Adrenal gland (tissue), 12 donors: ENCODE results near the gene SENP8. TPM values are rescaled to one million over a fixed set of nuclear protein-coding genes. Genes with fewer than 3 reads are reported as not detected.
A peak's percentile ranks its signal among the peaks of the same experiment; 100 is the strongest.

Source experiments
- DNase-seq, 7 donors: peaks; one replicate each; pipeline ENCODE4 v3.0.0-alpha.2; 2019 to 2020
- H3K27ac ChIP-seq, 5 donors: fragments of 200-600 bp; sonication (generic) in 4 of 5; 1 replicate in 3 of 5; 2 replicates in 2 of 5; pipeline versions ENCODE4 v1.5.1 to v1.8.0; 2016 to 2020; ENCODE audit warnings: mild to moderate bottlenecking in 1 of 5
- H3K27me3 ChIP-seq: fragments of 200-600 bp; 2 replicates; pipeline ENCODE4 v1.8.0; 2021
- H3K36me3 ChIP-seq, 2 donors: fragments of 200-600 bp; replicated peaks in 1 of 2; 1 replicate in 1 of 2; 2 replicates in 1 of 2; pipeline versions ENCODE4 v1.5.1 to v1.8.0; 2018 to 2022
- H3K4me1 ChIP-seq, 2 donors: fragments of 200-600 bp; replicated peaks in 1 of 2; 1 replicate in 1 of 2; 2 replicates in 1 of 2; pipeline versions ENCODE4 v1.5.1 to v1.8.0; 2018 to 2021
- H3K4me3 ChIP-seq, 4 donors: fragments of 200-600 bp; sonication (generic) in 3 of 4; one replicate each; pipeline ENCODE4 v1.5.1; 2016 to 2018
- H3K9me3 ChIP-seq, 3 donors: fragments of 200-600 bp; sonication (generic) in 1 of 3; replicated peaks in 1 of 3; 1 replicate in 2 of 3; 2 replicates in 1 of 3; pipeline versions ENCODE4 v1.5.1 to v1.8.0; 2016 to 2021
- POLR2A ChIP-seq, 2 donors: fragments of 450-650 bp; IDR thresholded peaks; one replicate each; pipeline ENCODE4 v1.6.1; 2017; ENCODE audit warnings: antibody characterized with exemption in 2 of 2, mild to moderate bottlenecking in 2 of 2, moderate library complexity in 1 of 2
- WGBS, 4 donors: extraction: QIAGEN DNeasy Blood & Tissue Kit in 2 of 4; methylation state at CpG; one replicate each; pipeline versions ENCODE4 v1.1.5 to v1.1.7; 2013 to 2017; 5-methylcytosine and 5-hydroxymethylcytosine counted together
- intact Hi-C, 2 donors: fragments of 100-400 bp; cut with DNase I; formaldehyde crosslinking; loops; one replicate each; pipeline versions ENCODE4 v1.14.1 to v1.15.0; 2022 to 2023
- polyA plus RNA-seq, 3 donors: library from polyadenylated mRNA; stranded (reverse); fragments of 200-250 nt in 2 of 3; fragments of 350-450 nt in 1 of 3; fragmentation: Illumina TruSeq in 1 of 3; extraction: RNeasy Lipid Tissue Mini Kit (QIAGEN cat#74804) in 1 of 3; gene quantifications; one replicate each; pipeline ENCODE4 v1.2.3, GENCODE V29; 2013 to 2014
- total RNA-seq, 9 donors: library from RNA; depleted of rRNA in 4 of 9; stranded (reverse); fragments of >200 nt in 4 of 9; fragments of 120-200 nt in 1 of 9; fragmentation: NEBNext Ultra II Directional in 1 of 9; extraction: Animal tissue kit (Norgen Biotek cat#: 25700) in 1 of 9; gene quantifications; one replicate each; pipeline versions ENCODE4 v1.1.0 to v1.2.4, GENCODE V29; 2013 to 2023
- TF ChIP-seq, protein P1 (sequence below), 6 experiments: fragments of 450-650 bp in 4 of 6; fragments of 200-600 bp in 2 of 6; sonication (generic) in 1 of 6; IDR thresholded peaks; 1 replicate in 5 of 6; 2 replicates in 1 of 6; pipeline versions ENCODE4 v1.5.1 to v1.8.0; 2016 to 2021; ENCODE audit warnings: antibody characterized with exemption in 6 of 6, mild to moderate bottlenecking in 2 of 6, moderate library complexity in 1 of 6
- donor health status: healthy with polysubstance abuse.
- donor health status: Bipolar disorder and iron deficiency.
- donor health status: DM: yes; HTN: yes; CAD: no.
- donor health status: DM: no; HTN: no; CAD: no.
- donor health status: DM: no; HTN: no; CAD: no.
- donor health status: DM: yes; HTN: yes; CAD: no.

SENP8 gene
- total and polyA plus RNA-seq, 12 donors: 0.94 to 6.0 (median 3.5) TPM

DNA sequence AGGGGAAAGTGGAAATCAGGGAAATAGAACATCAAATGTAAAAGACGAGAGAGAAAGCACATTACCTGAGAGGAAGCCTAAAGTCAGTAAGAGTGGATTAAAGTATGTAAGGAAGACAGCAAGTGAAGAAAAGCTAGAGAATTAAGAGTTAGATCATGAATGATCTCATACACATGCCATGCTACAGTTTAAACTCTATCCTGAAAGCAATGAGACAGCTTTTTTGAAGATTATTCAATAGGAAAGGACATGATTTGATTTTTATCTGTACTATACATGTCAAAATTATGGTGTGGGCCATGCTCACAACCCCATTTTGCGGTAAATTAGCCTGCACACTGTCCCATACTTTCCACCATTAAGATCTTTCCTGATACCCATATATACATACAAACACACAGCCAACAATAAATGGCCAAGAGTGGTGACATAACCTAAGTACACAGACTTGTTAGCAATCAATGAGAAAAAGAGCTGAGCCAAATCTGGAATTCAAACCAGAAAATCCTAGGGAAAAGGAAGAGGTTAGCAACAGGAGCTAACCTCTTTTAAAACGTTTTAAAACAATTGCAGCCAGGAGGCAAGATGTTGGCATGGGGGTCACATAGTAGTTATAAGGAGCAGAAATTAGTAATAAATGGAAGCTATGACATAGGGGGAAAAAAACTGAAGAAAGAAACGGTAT, 4.7 kb upstream of the SENP8 start:
- no peak for DNase-seq
- H3K36me3 ChIP-seq: no peaks in the 10 kb centered on the region
- H3K27ac ChIP-seq: no peak overlapping the region
- H3K27me3 ChIP-seq: no peaks in the 10 kb centered on the region
- peaks cover 0 to 12% of the 10 kb centered on the region in 2 donors for H3K4me1 ChIP-seq
- H3K9me3 ChIP-seq: no peaks in the 10 kb centered on the region
- intact Hi-C loops: no loop called here
- 77 to 82% (median 80%) methylated on average over 4 of the region's 4 CpGs for WGBS, 4 donors
- TF ChIP-seq POLR2A (IDR thresholded peaks at IDR 0.05): no peak
- TF ChIP-seq, protein P1, sequence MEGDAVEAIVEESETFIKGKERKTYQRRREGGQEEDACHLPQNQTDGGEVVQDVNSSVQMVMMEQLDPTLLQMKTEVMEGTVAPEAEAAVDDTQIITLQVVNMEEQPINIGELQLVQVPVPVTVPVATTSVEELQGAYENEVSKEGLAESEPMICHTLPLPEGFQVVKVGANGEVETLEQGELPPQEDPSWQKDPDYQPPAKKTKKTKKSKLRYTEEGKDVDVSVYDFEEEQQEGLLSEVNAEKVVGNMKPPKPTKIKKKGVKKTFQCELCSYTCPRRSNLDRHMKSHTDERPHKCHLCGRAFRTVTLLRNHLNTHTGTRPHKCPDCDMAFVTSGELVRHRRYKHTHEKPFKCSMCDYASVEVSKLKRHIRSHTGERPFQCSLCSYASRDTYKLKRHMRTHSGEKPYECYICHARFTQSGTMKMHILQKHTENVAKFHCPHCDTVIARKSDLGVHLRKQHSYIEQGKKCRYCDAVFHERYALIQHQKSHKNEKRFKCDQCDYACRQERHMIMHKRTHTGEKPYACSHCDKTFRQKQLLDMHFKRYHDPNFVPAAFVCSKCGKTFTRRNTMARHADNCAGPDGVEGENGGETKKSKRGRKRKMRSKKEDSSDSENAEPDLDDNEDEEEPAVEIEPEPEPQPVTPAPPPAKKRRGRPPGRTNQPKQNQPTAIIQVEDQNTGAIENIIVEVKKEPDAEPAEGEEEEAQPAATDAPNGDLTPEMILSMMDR (IDR thresholded peaks at IDR 0.05): no peak
- H3K4me3 ChIP-seq: no peak overlapping the region

DNA sequence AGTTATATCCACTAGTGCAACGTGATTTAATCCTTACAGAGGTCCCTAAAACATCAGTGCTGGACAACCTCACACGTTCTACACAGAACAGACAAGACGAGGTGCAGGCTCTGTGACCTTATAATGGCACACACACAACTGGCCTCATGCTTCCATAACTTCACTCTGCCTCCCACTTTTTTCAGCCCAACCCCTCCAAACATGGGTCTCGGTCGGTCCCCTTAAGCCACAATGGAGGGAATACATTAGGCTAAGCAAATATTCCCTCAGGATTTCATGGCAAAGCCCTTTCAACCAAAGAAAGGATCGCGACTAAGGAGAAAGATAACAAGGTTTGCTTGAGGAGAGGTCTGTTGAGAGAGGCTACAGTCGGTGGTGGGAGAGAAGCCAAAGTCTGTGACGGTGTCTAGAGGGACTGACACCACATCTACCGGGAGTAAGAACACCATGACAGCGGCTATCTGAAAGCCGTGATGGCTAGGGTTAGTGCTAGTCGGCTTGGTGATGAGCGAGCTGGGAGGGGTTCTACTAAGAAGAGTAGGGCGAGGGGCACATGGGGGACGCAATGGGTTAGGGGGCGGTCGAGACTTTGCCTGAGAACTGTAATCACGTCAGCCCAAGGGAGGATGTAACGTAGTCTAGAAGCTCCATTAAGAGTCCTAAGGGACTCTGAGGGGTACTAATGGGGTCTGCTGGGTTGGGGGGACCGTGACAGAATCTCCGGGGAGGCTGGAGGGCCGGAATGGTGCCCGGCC, 1.3 kb upstream of the SENP8 start:
- peaks cover 5 to 19% of the 10 kb centered on the region in 2 donors for H3K4me1 ChIP-seq
- H3K27ac ChIP-seq: peak overlapping the region; percentile 92 to 99 (median 96)
- no peaks in the 10 kb centered on the region for H3K27me3 ChIP-seq
- H3K36me3 ChIP-seq: no peaks in the 10 kb centered on the region
- DNase-seq: peak; percentile 42 to 78 (median 51)
- peak overlapping the region; percentile 86 to 94 (median 90) for H3K4me3 ChIP-seq
- intact Hi-C loops: no loop called here
- no peaks in the 10 kb centered on the region for H3K9me3 ChIP-seq
- TF ChIP-seq, protein P1 (IDR thresholded peaks at IDR 0.05): no peak
- no peak for TF ChIP-seq POLR2A (IDR thresholded peaks at IDR 0.05)
- WGBS, 4 donors: 1 to 3% (median 2%) methylated on average over 20 to 24 of the region's 24 CpGs

DNA sequence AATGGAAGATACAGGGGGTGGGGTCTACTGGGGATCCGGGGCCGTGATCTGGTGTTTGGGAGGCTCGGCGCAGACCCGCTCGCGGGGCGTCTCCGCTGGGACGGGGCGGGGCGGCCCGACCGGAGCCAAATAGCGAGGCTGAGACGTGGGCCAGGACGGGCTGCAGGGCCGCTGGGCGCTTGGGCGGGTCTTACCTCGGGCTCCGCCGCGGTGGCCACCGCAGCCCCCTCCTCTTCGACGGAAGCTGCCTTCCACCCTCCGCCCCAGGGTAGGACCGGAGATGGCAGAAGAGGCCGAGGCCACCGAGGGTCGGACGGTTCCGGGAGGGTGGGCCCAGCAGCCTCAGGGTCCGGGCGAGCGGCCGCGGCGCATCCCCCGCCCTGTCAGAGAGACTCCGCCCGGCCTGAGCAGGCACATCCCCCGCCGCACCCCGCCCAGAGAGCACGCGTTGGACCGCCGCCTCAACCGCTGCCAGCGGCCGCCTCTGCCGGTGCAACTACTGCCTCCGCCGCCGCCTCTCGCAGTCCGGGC, 652 bp upstream of the SENP8 start:
- Histone ChIP-seq H3K27me3 (no peaks in the 10 kb centered on the region), H3K36me3 (no peaks in the 10 kb centered on the region), H3K27ac (peak overlapping the region; percentile 92 to 99 (median 96)), H3K4me1 (peaks cover 5 to 19% of the 10 kb centered on the region in 2 donors), H3K9me3 (no peaks in the 10 kb centered on the region), H3K4me3 (peak overlapping the region; percentile 42 to 94 (median 89))
- intact Hi-C loops: no loop called here
- WGBS, 4 donors: 0% methylated on average over 10 to 59 of the region's 59 CpGs; no CpG with 5 or more reads in 1 of the 4 donors
- TF ChIP-seq POLR2A (IDR thresholded peaks at IDR 0.05): peak; percentile 66 to 73
- TF ChIP-seq, protein P1 (IDR thresholded peaks at IDR 0.05): no peak
- DNase-seq: peak in 6 of 7 donors; percentile 80 to 89 (median 84)

DNA sequence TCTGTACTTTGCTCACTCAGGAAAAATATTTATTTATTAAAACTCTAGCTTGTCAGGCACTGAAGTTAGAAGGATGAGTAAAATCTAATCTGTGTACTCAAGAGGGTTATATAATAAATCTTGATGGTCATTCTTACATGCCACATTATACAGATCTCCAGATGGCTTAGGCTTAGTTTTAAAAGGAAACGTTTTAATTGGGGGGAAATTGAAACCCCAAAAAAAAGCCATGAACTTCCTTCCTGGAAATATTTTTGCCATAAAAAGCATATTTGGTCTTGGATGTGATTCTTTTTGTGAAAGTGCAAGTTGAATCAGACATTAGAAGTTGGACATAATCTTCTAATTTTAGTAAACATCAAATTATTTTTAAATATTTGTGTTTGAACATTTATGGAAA, 6.0 kb downstream of the SENP8 start:
- Histone ChIP-seq H3K36me3 (no peaks in the 10 kb centered on the region), H3K9me3 (no peaks in the 10 kb centered on the region), H3K4me1 (peaks cover 0 to under 1% of the 10 kb centered on the region in 2 donors), H3K4me3 (no peak overlapping the region), H3K27me3 (no peaks in the 10 kb centered on the region), H3K27ac (no peak overlapping the region)
- 3 to 21% (median 15%) methylated on average over 1 of the region's 1 CpG for WGBS, 4 donors
- no peak for DNase-seq
- intact Hi-C loops: no loop called here
- TF ChIP-seq, protein P1 (IDR thresholded peaks at IDR 0.05): no peak
- no peak for TF ChIP-seq POLR2A (IDR thresholded peaks at IDR 0.05)
